Esophagus muscularis mucosa (tissue), 4 donors: ENCODE data around the gene CCNY. TPM values are rescaled to one million over a fixed set of nuclear protein-coding genes. Genes with fewer than 3 reads are reported as not detected.

Experiments used
- DNase-seq: peaks from one replicate; pipeline ENCODE4 v3.0.0-alpha.2; 2017; ENCODE audit errors: extremely low spot score
- H3K27ac ChIP-seq, 4 donors: fragments of 200-600 bp; sonication (generic); replicated peaks in 1 of 4; 1 replicate in 3 of 4; 2 replicates in 1 of 4; pipeline ENCODE4 v1.5.1; 2016 to 2019; ENCODE audit warnings: mild to moderate bottlenecking in 1 of 4
- H3K27me3 ChIP-seq, 4 donors: fragments of 200-600 bp; sonication (generic); one replicate each; pipeline versions ENCODE4 v1.5.1 to v1.6.0; 2016 to 2019
- H3K36me3 ChIP-seq, 4 donors: fragments of 200-600 bp; sonication (generic); one replicate each; pipeline ENCODE4 v1.5.1; 2016 to 2019
- H3K4me1 ChIP-seq, 4 donors: fragments of 200-600 bp; sonication (generic); one replicate each; pipeline ENCODE4 v1.5.1; 2016 to 2019
- H3K4me3 ChIP-seq, 4 donors: fragments of 200-600 bp; sonication (generic); 1 replicate in 2 of 4; 2 replicates in 2 of 4; pipeline ENCODE4 v1.5.1; 2016 to 2019; ENCODE audit warnings: mild to moderate bottlenecking in 4 of 4, moderate library complexity in 1 of 4
- H3K9me3 ChIP-seq, 4 donors: fragments of 200-600 bp; sonication (generic); 1 replicate in 3 of 4; 2 replicates in 1 of 4; pipeline ENCODE4 v1.5.1; 2016 to 2019
- CTCF ChIP-seq, 3 experiments: fragments of 200-600 bp in 2 of 3; fragments of 450-650 bp in 1 of 3; sonication (generic) in 2 of 3; IDR thresholded peaks; one replicate each; pipeline ENCODE4 v1.5.1; 2017 to 2019; ENCODE audit warnings: antibody characterized with exemption in 3 of 3, mild to moderate bottlenecking in 2 of 3, moderate library complexity in 1 of 3
- EP300 ChIP-seq: sonication (generic); formaldehyde crosslinking; IDR thresholded peaks from one replicate; pipeline ENCODE4 v1.6.1; 2017; ENCODE audit warnings: antibody characterized with exemption
- POLR2A ChIP-seq: fragments of 450-650 bp; IDR thresholded peaks from one replicate; pipeline ENCODE4 v1.6.1; 2017; ENCODE audit warnings: antibody characterized with exemption, moderate library complexity, mild to moderate bottlenecking, low read depth
- POLR2AphosphoS5 ChIP-seq, 2 donors: sonication (generic); formaldehyde crosslinking; IDR thresholded peaks; one replicate each; pipeline ENCODE4 v1.6.1; 2017; ENCODE audit warnings: antibody characterized with exemption in 2 of 2
- WGBS: methylation state at CpG from one replicate; pipeline ENCODE4 v1.1.5; 2018; 5-methylcytosine and 5-hydroxymethylcytosine counted together
- intact Hi-C: fragments of 100-400 bp; cut with DNase I; formaldehyde crosslinking; loops from one replicate; pipeline ENCODE4 v1.15.1; 2023
- total RNA-seq, 4 donors: library from RNA; depleted of rRNA; stranded (reverse); fragments of >200 nt; gene quantifications; one replicate each; pipeline versions ENCODE4 v1.1.0 to v1.2.1, GENCODE V29; 2016

CCNY gene
- total RNA-seq, 4 donors from 2014 or later: 36.6 to 53.5 (median 47.0) TPM

- Histone ChIP-seq H3K27me3 (no peaks in the 10 kb centered on the region), H3K9me3 (no peaks in the 10 kb centered on the region), H3K4me3 (no peak overlapping the region), H3K27ac (no peak overlapping the region), H3K4me1 (peaks cover 65 to 82% (median 73%) of the 10 kb centered on the region in 4 donors), H3K36me3 (no peaks in the 10 kb centered on the region)
- no peak for DNase-seq
- intact Hi-C loops: loop anchor here (10.0 kb wide), 1 partner anchor 121 kb away; the partner anchor contains the start of gene CCNY
- WGBS: 95% methylated on average over 3 of the region's 3 CpGs
- no peak for TF ChIP-seq CTCF (IDR thresholded peaks at IDR 0.05)
- no peak for TF ChIP-seq POLR2AphosphoS5 (IDR thresholded peaks at IDR 0.05)
- TF ChIP-seq EP300: no peak
- no peak for TF ChIP-seq POLR2A
These were observed 119.9 kb downstream of the CCNY start for GRCh38 chr10:35456153-35456720.

- no peak for DNase-seq
- WGBS: 95% methylated on average over 4 of the region's 4 CpGs
- H3K27me3 ChIP-seq: no peaks in the 10 kb centered on the region
- no peak overlapping the region for H3K27ac ChIP-seq
- H3K9me3 ChIP-seq: no peaks in the 10 kb centered on the region
- H3K36me3 ChIP-seq: no peaks in the 10 kb centered on the region
- H3K4me1 ChIP-seq: peaks cover 65 to 82% (median 71%) of the 10 kb centered on the region in 4 donors
- intact Hi-C loops: loop anchor here (10.0 kb wide), 1 partner anchor 122 kb away; the partner anchor contains the start of gene CCNY
- TF ChIP-seq POLR2A: no peak
- TF ChIP-seq CTCF (IDR thresholded peaks at IDR 0.05): no peak
- TF ChIP-seq POLR2AphosphoS5 (IDR thresholded peaks at IDR 0.05): no peak
- no peak for TF ChIP-seq EP300
- no peak overlapping the region for H3K4me3 ChIP-seq
These were observed 120.5 kb downstream of the CCNY start for GRCh38 chr10:35456784-35457183.

- H3K4me3 ChIP-seq: no peak overlapping the region
- no peak overlapping the region for H3K27ac ChIP-seq
- no peaks in the 10 kb centered on the region for H3K36me3 ChIP-seq
- no peaks in the 10 kb centered on the region for H3K27me3 ChIP-seq
- 79% methylated on average over 12 of the region's 12 CpGs for WGBS
- no peaks in the 10 kb centered on the region for H3K9me3 ChIP-seq
- DNase-seq: no peak
- TF ChIP-seq EP300 (no peak), POLR2AphosphoS5 (IDR thresholded peaks at IDR 0.05) (no peak), POLR2A (no peak), CTCF (IDR thresholded peaks at IDR 0.05) (no peak)
- peaks cover 72 to 88% (median 75%) of the 10 kb centered on the region in 4 donors for H3K4me1 ChIP-seq
- intact Hi-C loops: loop anchor here (10.0 kb wide), 1 partner anchor 124 kb away; the partner anchor contains the start of gene CCNY
These were observed 122.5 kb downstream of the CCNY start for GRCh38 chr10:35458500-35459448.

GRCh38 chr10:35459449-35459847, 123.1 kb downstream of the CCNY start:
- Histone ChIP-seq H3K36me3 (no peaks in the 10 kb centered on the region), H3K9me3 (no peaks in the 10 kb centered on the region), H3K27ac (no peak overlapping the region), H3K27me3 (no peaks in the 10 kb centered on the region), H3K4me3 (no peak overlapping the region), H3K4me1 (peaks cover 73 to 88% (median 75%) of the 10 kb centered on the region in 4 donors)
- intact Hi-C loops: loop anchor here (10.0 kb wide), 1 partner anchor 125 kb away; the partner anchor contains the start of gene CCNY
- 100% methylated on average over 2 of the region's 2 CpGs for WGBS
- no peak for TF ChIP-seq CTCF (IDR thresholded peaks at IDR 0.05)
- no peak for TF ChIP-seq POLR2AphosphoS5 (IDR thresholded peaks at IDR 0.05)
- TF ChIP-seq EP300: no peak
- TF ChIP-seq POLR2A: no peak
- no peak for DNase-seq
